NOMO-1 (cell line): ENCODE results near the gene LGALS3.

Experiments used
- DNase-seq, 2 experiments: peaks; one replicate each; lab custom pipeline; 2025; ENCODE audit not compliant: unreplicated experiment in 2 of 2; lab: John Stamatoyannopoulos, UW

LGALS3 gene

GRCh38 chr14:55129428-55130195, 560 bp downstream of the LGALS3 start:
- DNase-seq, result peak; percentile 17 to 24

- no peak for DNase-seq
These were observed 1.1 kb downstream of the LGALS3 start for GRCh38 chr14:55130196-55130550.

GRCh38 chr14:55131370-55132137, 2.5 kb downstream of the LGALS3 start:
- peak; percentile 43 to 58 for DNase-seq

GRCh38 chr14:55133416-55133815, 4.4 kb downstream of the LGALS3 start:
- DNase-seq, result peak in 1 of 2 experiments; percentile 5

- no peak for DNase-seq
These were observed 7.2 kb downstream of the LGALS3 start for GRCh38 chr14:55136241-55136640.

GRCh38 chr14:55136885-55137786, 8.1 kb downstream of the LGALS3 start:
- no peak for DNase-seq

- no peak for DNase-seq
These were observed 9.0 kb downstream of the LGALS3 start for GRCh38 chr14:55138091-55138490.

- no peak for DNase-seq
These were observed 10.1 kb downstream of the LGALS3 start for GRCh38 chr14:55139141-55139540.

- no peak for DNase-seq
These were observed 10.9 kb downstream of the LGALS3 start for GRCh38 chr14:55139696-55140509.

GRCh38 chr14:55141825-55142224, 12.8 kb downstream of the LGALS3 start:
- no peak for DNase-seq

GRCh38 chr14:55142466-55142865, 13.4 kb downstream of the LGALS3 start:
- no peak for DNase-seq

GRCh38 chr14:55146425-55146824, 17.4 kb downstream of the LGALS3 start:
- DNase-seq, result no peak

GRCh38 chr14:55151601-55152000, 22.5 kb downstream of the LGALS3 start:
- no peak for DNase-seq

- no peak for DNase-seq
These were observed 23.2 kb downstream of the LGALS3 start for GRCh38 chr14:55152052-55152753.

GRCh38 chr14:55153951-55154350, 24.9 kb downstream of the LGALS3 start:
- DNase-seq, result no peak

- no peak for DNase-seq
These were observed 28.0 kb downstream of the LGALS3 start for GRCh38 chr14:55157080-55157479.

- no peak for DNase-seq
These were observed 29.4 kb downstream of the LGALS3 start for GRCh38 chr14:55158412-55158811.

GRCh38 chr14:55160989-55161388, 31.9 kb downstream of the LGALS3 start:
- peak in 1 of 2 experiments; percentile 46 for DNase-seq

- DNase-seq, result no peak
These were observed 41.5 kb downstream of the LGALS3 start for GRCh38 chr14:55170526-55170925.

GRCh38 chr14:55180006-55180405, 51.0 kb downstream of the LGALS3 start:
- DNase-seq, result no peak
